Hepatocyte (in vitro differentiated cells): ENCODE data around the gene MED15. TPM values are rescaled to one million over a fixed set of nuclear protein-coding genes. Genes with fewer than 3 reads are reported as not detected.
"Not testable (repeated sequence)": the region's sequence is repeated elsewhere in the genome, so short reads cannot be mapped to it uniquely, and the experiment has no call there.

Source experiments
- DNase-seq: peaks from one replicate; pipeline ENCODE4 v3.0.0-alpha.2; 2016; ENCODE audit warnings: low spot score
- H2AFZ ChIP-seq: fragments of 200-600 bp; sonication (generic); 2 replicates; pipeline ENCODE4 v1.6.0; 2016; ENCODE audit warnings: antibody characterized with exemption, mild to moderate bottlenecking
- H3K27ac ChIP-seq: fragments of 200-600 bp; sonication (generic); 2 replicates; pipeline ENCODE4 v1.5.1; 2016; ENCODE audit warnings: mild to moderate bottlenecking
- H3K27me3 ChIP-seq: fragments of 200-600 bp; sonication (generic); 2 replicates; pipeline ENCODE4 v1.6.1; 2016
- H3K36me3 ChIP-seq: fragments of 200-600 bp; sonication (generic); replicated peaks from 2 replicates; pipeline ENCODE4 v1.5.1; 2016; ENCODE audit warnings: low read depth; ENCODE audit not compliant: insufficient read depth
- H3K4me1 ChIP-seq: fragments of 200-600 bp; sonication (generic); 2 replicates; pipeline ENCODE4 v1.5.1; 2016; ENCODE audit warnings: mild to moderate bottlenecking, moderate library complexity; ENCODE audit not compliant: insufficient read depth
- H3K4me2 ChIP-seq: fragments of 200-600 bp; sonication (generic); 2 replicates; pipeline ENCODE4 v1.6.0; 2016
- H3K4me3 ChIP-seq: fragments of 200-600 bp; sonication (generic); 2 replicates; pipeline ENCODE4 v1.5.1; 2016; ENCODE audit warnings: mild to moderate bottlenecking
- H3K79me2 ChIP-seq: fragments of 200-600 bp; sonication (generic); 2 replicates; pipeline ENCODE4 v1.6.0; 2017; ENCODE audit warnings: mild to moderate bottlenecking
- H3K9me2 ChIP-seq: fragments of 200-600 bp; sonication (generic); replicated peaks from 2 replicates; pipeline ENCODE4 v1.6.0; 2017; ENCODE audit warnings: mild to moderate bottlenecking; ENCODE audit not compliant: insufficient read depth
- H3K9me3 ChIP-seq: fragments of 200-600 bp; sonication (generic); 2 replicates; pipeline ENCODE4 v1.5.1; 2016; ENCODE audit warnings: low read depth, mild to moderate bottlenecking
- H4K20me1 ChIP-seq: fragments of 200-600 bp; sonication (generic); 2 replicates; pipeline ENCODE4 v1.6.0; 2016; ENCODE audit warnings: mild to moderate bottlenecking; ENCODE audit not compliant: insufficient read depth, poor library complexity, severe bottlenecking
- EZH2 ChIP-seq: fragments of 200-600 bp; sonication (generic); IDR thresholded peaks from 2 replicates; pipeline ENCODE4 v1.6.1; 2016; ENCODE audit warnings: antibody characterized with exemption, mild to moderate bottlenecking, borderline replicate concordance
- EZH2phosphoT487 ChIP-seq: fragments of 200-600 bp; sonication (generic); IDR thresholded peaks from one replicate; pipeline ENCODE4 v1.6.1; 2018; ENCODE audit warnings: antibody characterized with exemption, mild to moderate bottlenecking, low read depth, moderate library complexity; ENCODE audit not compliant: unreplicated experiment, severe bottlenecking
- WGBS: methylation state at CpG from one replicate; pipeline ENCODE4 v1.1.6; 2016; ENCODE audit warnings: low lambda C conversion rate; ENCODE audit errors: missing lambda C conversion rate; 5-methylcytosine and 5-hydroxymethylcytosine counted together
- polyA plus RNA-seq: library from polyadenylated mRNA; unstranded; fragments of >200 nt; fragmentation: Nextera tagmentation; extraction: Ambion mirVana; gene quantifications from 2 replicates; pipeline ENCODE4 v1.2.1, GENCODE V29; 2016
- total RNA-seq: library from RNA; depleted of rRNA; stranded (reverse); fragments of >200 nt; gene quantifications from 2 replicates; pipeline ENCODE4 v1.2.3, GENCODE V29; 2014
- TF ChIP-seq, protein P1 (sequence below): fragments of 200-600 bp; sonication (generic); IDR thresholded peaks from 2 replicates; pipeline ENCODE4 v1.5.1; 2016; ENCODE audit warnings: antibody characterized with exemption, mild to moderate bottlenecking; ENCODE audit not compliant: poor library complexity

MED15 gene
- total and polyA plus RNA-seq, 2 experiments from 2014 or later: 31.5 to 53.1 TPM

DNA sequence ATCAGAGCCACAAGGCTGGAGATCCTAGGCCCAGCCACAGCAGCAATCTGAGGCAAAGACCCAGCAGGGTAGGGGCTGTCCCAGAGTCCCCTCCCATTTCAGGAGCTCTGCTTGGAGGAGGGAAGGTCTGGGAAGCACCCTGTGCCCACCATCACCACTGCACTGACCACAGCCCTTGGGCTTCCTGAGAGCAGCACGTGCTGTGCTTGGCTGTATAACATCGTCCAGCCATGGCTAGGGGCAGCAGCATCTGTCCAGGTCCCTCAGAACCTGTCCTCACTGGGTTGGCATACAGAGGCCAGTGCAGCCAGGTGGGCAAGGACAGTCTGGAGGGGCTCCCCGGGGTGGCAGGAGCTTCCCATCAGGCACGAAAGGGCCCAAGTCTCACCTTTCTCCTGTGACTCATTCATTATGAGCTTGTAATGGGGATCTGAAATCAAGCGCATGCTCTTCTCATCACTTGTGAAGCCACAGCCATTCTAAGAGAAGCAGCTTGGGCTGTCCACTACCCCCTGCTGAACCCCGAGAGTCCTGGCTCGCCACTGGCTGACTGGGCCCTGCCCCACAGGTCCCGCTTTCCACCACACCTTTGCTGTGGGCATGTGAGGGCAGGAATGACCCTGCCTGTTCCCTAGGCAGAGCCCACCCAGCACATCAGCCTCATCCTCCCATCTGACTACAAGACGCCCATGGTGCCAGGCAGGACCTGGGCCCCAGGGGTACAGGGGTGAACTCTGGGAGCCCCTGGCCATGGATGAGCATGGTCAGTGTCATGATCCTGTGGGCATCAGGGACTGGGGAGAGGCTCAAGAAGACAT, 83.3 kb downstream of the MED15 start:
- H3K27ac ChIP-seq: no peak overlapping the region
- H2AFZ ChIP-seq: no peak overlapping the region
- H3K36me3 ChIP-seq: no peaks in the 10 kb centered on the region
- no peak for DNase-seq
- H3K9me3 ChIP-seq: no peaks in the 10 kb centered on the region
- TF ChIP-seq, protein P1, sequence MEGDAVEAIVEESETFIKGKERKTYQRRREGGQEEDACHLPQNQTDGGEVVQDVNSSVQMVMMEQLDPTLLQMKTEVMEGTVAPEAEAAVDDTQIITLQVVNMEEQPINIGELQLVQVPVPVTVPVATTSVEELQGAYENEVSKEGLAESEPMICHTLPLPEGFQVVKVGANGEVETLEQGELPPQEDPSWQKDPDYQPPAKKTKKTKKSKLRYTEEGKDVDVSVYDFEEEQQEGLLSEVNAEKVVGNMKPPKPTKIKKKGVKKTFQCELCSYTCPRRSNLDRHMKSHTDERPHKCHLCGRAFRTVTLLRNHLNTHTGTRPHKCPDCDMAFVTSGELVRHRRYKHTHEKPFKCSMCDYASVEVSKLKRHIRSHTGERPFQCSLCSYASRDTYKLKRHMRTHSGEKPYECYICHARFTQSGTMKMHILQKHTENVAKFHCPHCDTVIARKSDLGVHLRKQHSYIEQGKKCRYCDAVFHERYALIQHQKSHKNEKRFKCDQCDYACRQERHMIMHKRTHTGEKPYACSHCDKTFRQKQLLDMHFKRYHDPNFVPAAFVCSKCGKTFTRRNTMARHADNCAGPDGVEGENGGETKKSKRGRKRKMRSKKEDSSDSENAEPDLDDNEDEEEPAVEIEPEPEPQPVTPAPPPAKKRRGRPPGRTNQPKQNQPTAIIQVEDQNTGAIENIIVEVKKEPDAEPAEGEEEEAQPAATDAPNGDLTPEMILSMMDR: no peak
- TF ChIP-seq EZH2: no peak
- no peak for TF ChIP-seq EZH2phosphoT487
- H3K4me1 ChIP-seq: no peaks in the 10 kb centered on the region
- no peak overlapping the region for H3K4me2 ChIP-seq
- WGBS: 86% methylated on average over 9 of the region's 9 CpGs
- no peaks in the 10 kb centered on the region for H4K20me1 ChIP-seq
- no peak overlapping the region for H3K4me3 ChIP-seq
- no peaks in the 10 kb centered on the region for H3K27me3 ChIP-seq
- H3K9me2 ChIP-seq: no peaks in the 10 kb centered on the region
- H3K79me2 ChIP-seq: no peaks in the 10 kb centered on the region

DNA sequence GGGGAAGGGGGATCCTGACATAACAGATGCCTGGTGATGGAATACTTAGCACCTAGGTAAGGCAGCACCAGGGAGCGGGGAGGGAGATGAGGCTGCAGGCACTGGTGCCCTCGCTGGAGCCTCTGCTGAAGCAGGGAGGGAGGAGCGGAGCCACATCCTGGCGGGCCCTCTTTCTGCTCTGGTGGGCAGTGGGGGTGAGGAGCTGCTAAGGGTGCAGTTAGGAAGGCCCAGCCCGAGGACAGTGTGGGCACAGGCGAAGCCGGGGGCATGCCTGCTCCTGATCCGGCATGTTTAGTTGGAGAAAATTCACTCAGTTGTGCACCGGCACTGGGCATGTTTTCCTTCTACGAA, 83.9 kb downstream of the MED15 start:
- no peaks in the 10 kb centered on the region for H3K79me2 ChIP-seq
- DNase-seq: no peak
- no peak overlapping the region for H3K4me3 ChIP-seq
- no peaks in the 10 kb centered on the region for H4K20me1 ChIP-seq
- H2AFZ ChIP-seq: no peak overlapping the region
- no peaks in the 10 kb centered on the region for H3K27me3 ChIP-seq
- H3K27ac ChIP-seq: no peak overlapping the region
- no peaks in the 10 kb centered on the region for H3K9me3 ChIP-seq
- H3K4me2 ChIP-seq: no peak overlapping the region
- no peaks in the 10 kb centered on the region for H3K9me2 ChIP-seq
- WGBS: 91% methylated on average over 10 of the region's 10 CpGs
- TF ChIP-seq EZH2phosphoT487 (no peak), EZH2 (no peak)
- TF ChIP-seq, protein P1: no peak
- no peaks in the 10 kb centered on the region for H3K4me1 ChIP-seq
- H3K36me3 ChIP-seq: no peaks in the 10 kb centered on the region

- H4K20me1 ChIP-seq: no peaks in the 10 kb centered on the region
- no peaks in the 10 kb centered on the region for H3K36me3 ChIP-seq
- H3K9me3 ChIP-seq: no peaks in the 10 kb centered on the region
- no peak overlapping the region for H3K4me3 ChIP-seq
- no peak overlapping the region for H2AFZ ChIP-seq
- no peaks in the 10 kb centered on the region for H3K27me3 ChIP-seq
- WGBS: 86% methylated on average over 28 of the region's 28 CpGs
- H3K79me2 ChIP-seq: no peaks in the 10 kb centered on the region
- H3K9me2 ChIP-seq: no peaks in the 10 kb centered on the region
- no peak overlapping the region for H3K4me2 ChIP-seq
- no peak for TF ChIP-seq EZH2
- no peak for TF ChIP-seq EZH2phosphoT487
- TF ChIP-seq, protein P1: no peak
- no peaks in the 10 kb centered on the region for H3K4me1 ChIP-seq
- no peak overlapping the region for H3K27ac ChIP-seq
- no peak for DNase-seq
Measured at GRCh38 chr22:20591660-20592310, 84.4 kb downstream of the MED15 start.

DNA sequence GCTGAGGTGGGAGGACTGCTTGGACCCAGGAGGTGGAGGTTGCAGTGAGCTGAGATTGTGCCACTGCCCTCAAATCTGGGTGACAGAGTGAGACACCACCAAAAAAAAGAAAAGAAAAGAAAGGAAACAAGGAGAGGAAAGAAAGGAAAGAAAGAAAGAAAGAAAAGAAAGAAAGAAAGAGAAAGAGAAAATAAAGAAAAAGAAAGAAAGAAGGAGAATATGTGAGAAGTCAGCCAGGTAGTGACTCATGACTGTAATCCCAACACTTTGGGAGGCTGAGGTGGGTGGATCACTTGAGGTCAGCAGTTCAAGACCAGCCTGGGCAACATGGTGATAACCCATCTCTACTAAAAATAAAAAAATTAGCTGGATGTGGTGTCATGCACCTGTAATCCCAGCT, 86.6 kb downstream of the MED15 start:
- not testable (repeated sequence) for H3K79me2 ChIP-seq, H4K20me1 ChIP-seq, H3K4me1 ChIP-seq, H3K36me3 ChIP-seq, H3K4me3 ChIP-seq, H3K9me2 ChIP-seq, H3K27ac ChIP-seq, H3K27me3 ChIP-seq, H3K4me2 ChIP-seq, H3K9me3 ChIP-seq, H2AFZ ChIP-seq, DNase-seq

DNA sequence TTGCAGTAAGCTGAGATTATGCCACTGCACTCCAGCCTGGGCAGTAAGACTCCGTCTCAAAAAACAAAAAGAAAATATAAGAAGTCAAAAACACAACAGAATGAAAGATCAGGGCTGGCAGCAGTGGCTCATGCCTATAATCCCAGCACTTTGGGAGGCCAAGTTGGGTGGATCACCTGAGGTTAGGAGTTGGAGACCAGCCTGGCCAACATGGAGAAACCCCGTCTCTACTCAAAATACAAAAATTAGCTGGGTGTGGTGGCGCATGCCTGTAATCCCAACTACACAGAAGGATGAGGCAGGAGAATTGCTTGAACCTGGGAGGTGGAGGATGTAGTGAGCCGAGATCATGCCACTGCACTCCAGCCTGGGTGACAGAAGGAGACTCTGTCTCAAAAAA, 87.1 kb downstream of the MED15 start:
- not testable (repeated sequence) for H2AFZ ChIP-seq, H3K4me1 ChIP-seq, H3K27ac ChIP-seq, H3K4me3 ChIP-seq, H3K79me2 ChIP-seq, H3K4me2 ChIP-seq, DNase-seq, H3K9me3 ChIP-seq, H3K9me2 ChIP-seq, H3K36me3 ChIP-seq, H3K27me3 ChIP-seq, H4K20me1 ChIP-seq
- 91% methylated on average over 4 of the region's 4 CpGs for WGBS
